ENCODE measurements around the gene LRPPRC. TPM values are rescaled to one million over a fixed set of nuclear protein-coding genes. Genes with fewer than 3 reads are reported as not detected.

Gene LRPPRC
- polyA plus RNA-seq, 1 of the 3 experiments (the other 2 are of a cell fraction): 31.4 TPM

GRCh38 chr2:43840965-43841364, 154.8 kb downstream of the LRPPRC start:
- DNase-seq: no peak
- Histone ChIP-seq H3K9me3 (no peaks in the 10 kb centered on the region), H3K9me2 (no peaks in the 10 kb centered on the region), H3K27me3 (ENCODE audit: insufficient read depth) (peaks cover 52% of the 10 kb centered on the region), H4K20me1 (ENCODE audit: insufficient read depth) (no peaks in the 10 kb centered on the region), H3K4me2 (no peak overlapping the region), H3K36me3 (replicated peaks in 1 of 2; ENCODE audit: control insufficient read depth in 1 of 2, insufficient read depth in 2 of 2, low read length in 1 of 2) (no peaks in the 10 kb centered on the region), H3K79me2 (ENCODE audit: insufficient read depth) (no peaks in the 10 kb centered on the region), H3F3A (replicated peaks; ENCODE audit: insufficient read depth) (no peaks in the 10 kb centered on the region), H3K4me1 (ENCODE audit: control insufficient read depth in 1 of 2, insufficient read depth in 2 of 2, low read depth in 1 of 2, low read length in 1 of 2) (peaks cover 0 to 3% of the 10 kb centered on the region in 2 experiments; a peak in 1 of 4 replicates), H3K27ac (ENCODE audit: low read depth in 2 of 2, low read length in 1 of 2) (no peak overlapping the region), H3K4me3 (ENCODE audit: low read depth in 2 of 2, low read length in 1 of 2) (no peak overlapping the region), H2AFZ (ENCODE audit: low read depth) (no peak overlapping the region), H3K9ac (no peak overlapping the region)
- ChIA-PET CTCF (interaction anchor here (1.3 to 1.4 kb wide), 2 partner anchors 14 to 37 kb away, joined by 3 read pairs; no protein-coding TSS in a partner anchor), POLR2A (no interaction called here)
- no peak for TF ChIP-seq ELF1 (IDR thresholded peaks at IDR 0.05)
- 58% methylated on average over 5 of the region's 5 CpGs for WGBS (ENCODE audit: low lambda C conversion rate)

GRCh38 chr2:43839776-43840564, 155.8 kb downstream of the LRPPRC start:
- 72% methylated on average over 14 of the region's 14 CpGs for WGBS (ENCODE audit: low lambda C conversion rate)
- Histone ChIP-seq H3K4me3 (ENCODE audit: low read depth in 2 of 2, low read length in 1 of 2) (no peak overlapping the region), H3K4me2 (no peak overlapping the region), H4K20me1 (ENCODE audit: insufficient read depth) (no peaks in the 10 kb centered on the region), H3K9ac (no peak overlapping the region), H3F3A (replicated peaks; ENCODE audit: insufficient read depth) (no peaks in the 10 kb centered on the region), H3K79me2 (ENCODE audit: insufficient read depth) (no peaks in the 10 kb centered on the region), H3K4me1 (ENCODE audit: control insufficient read depth in 1 of 2, insufficient read depth in 2 of 2, low read depth in 1 of 2, low read length in 1 of 2) (peaks cover 0 to 3% of the 10 kb centered on the region in 2 experiments; a peak in 1 of 4 replicates), H3K36me3 (replicated peaks in 1 of 2; ENCODE audit: control insufficient read depth in 1 of 2, insufficient read depth in 2 of 2, low read length in 1 of 2) (no peaks in the 10 kb centered on the region), H3K27ac (ENCODE audit: low read depth in 2 of 2, low read length in 1 of 2) (no peak overlapping the region), H3K27me3 (ENCODE audit: insufficient read depth) (peaks cover 48% of the 10 kb centered on the region), H2AFZ (ENCODE audit: low read depth) (no peak overlapping the region), H3K9me2 (no peaks in the 10 kb centered on the region), H3K9me3 (no peaks in the 10 kb centered on the region)
- DNase-seq: no peak
- CTCF ChIA-PET: interaction anchor here (1.3 kb wide), 1 partner anchor 38 kb away, joined by 3 read pairs; no protein-coding TSS in a partner anchor
- POLR2A ChIA-PET: no interaction called here
- no peak for TF ChIP-seq SIN3A (IDR thresholded peaks at IDR 0.05; ENCODE audit: borderline replicate concordance, low read depth, low read length)
- no peak for TF ChIP-seq SMC3 (IDR thresholded peaks at IDR 0.05; ENCODE audit: low read depth, low read length)
- no peak for TF ChIP-seq EZH2phosphoT487 (IDR thresholded peaks at IDR 0.05; ENCODE audit: borderline replicate concordance, low read depth)
- TF ChIP-seq JUND (IDR thresholded peaks at IDR 0.05): no peak
- TF ChIP-seq CTCF (IDR thresholded peaks at IDR 0.05): no peak
- no peak for TF ChIP-seq USF2 (IDR thresholded peaks at IDR 0.05; ENCODE audit: borderline replicate concordance, low read depth, low read length)
- TF ChIP-seq RCOR1 (IDR thresholded peaks at IDR 0.05; ENCODE audit: low read length): no peak
- no peak for TF ChIP-seq MXI1 (IDR thresholded peaks at IDR 0.05; ENCODE audit: low read depth, low read length)
- no peak for TF ChIP-seq MAX (IDR thresholded peaks at IDR 0.05; ENCODE audit: low read depth)
- TF ChIP-seq REST (IDR thresholded peaks at IDR 0.05; ENCODE audit: low read depth, low read length): no peak
- TF ChIP-seq PBX3 (IDR thresholded peaks at IDR 0.05): no peak
- no peak for TF ChIP-seq FOXJ3 (CRISPR knock-in tag; IDR thresholded peaks at IDR 0.05)
- TF ChIP-seq FOSL2 (IDR thresholded peaks at IDR 0.05; ENCODE audit: borderline replicate concordance, low read depth): no peak
- no peak for TF ChIP-seq RXRA (IDR thresholded peaks at IDR 0.05; ENCODE audit: borderline replicate concordance, low read depth)
- TF ChIP-seq POLR2AphosphoS5 (IDR thresholded peaks at IDR 0.05; ENCODE audit: low read depth, low read length): no peak
- TF ChIP-seq USF1 (IDR thresholded peaks at IDR 0.05; ENCODE audit: borderline replicate concordance, low read depth): no peak
- TF ChIP-seq RFX5 (IDR thresholded peaks at IDR 0.05; ENCODE audit: low read length): no peak

Data from SK-N-SH (cell line).